NB4 (cell line): ENCODE measurements around the gene SLC16A12.
A peak's percentile ranks its signal among the peaks of the same experiment; 100 is the strongest.

Experiments used
- DNase-seq: peaks from one replicate; pipeline ENCODE4 v3.0.0; 2010; ENCODE audit warnings: low read depth
- H3K4me3 ChIP-seq: one replicate; pipeline ENCODE4 v1.5.1; 2011; ENCODE audit warnings: mild to moderate bottlenecking, low read depth, low read length, moderate library complexity
- MAX ChIP-seq: IDR thresholded peaks from 2 replicates; pipeline ENCODE4 v1.6.1; 2011; ENCODE audit warnings: low read depth, low read length
- MYC ChIP-seq: IDR thresholded peaks from 2 replicates; pipeline ENCODE4 v1.6.1; 2011; ENCODE audit warnings: low read depth, low read length
- POLR2A ChIP-seq: IDR thresholded peaks from 2 replicates; pipeline ENCODE4 v1.6.1; 2011; ENCODE audit warnings: mild to moderate bottlenecking; ENCODE audit not compliant: insufficient read length; ENCODE audit errors: extremely low read depth
- TF ChIP-seq, protein P1 (sequence below): IDR thresholded peaks from one replicate; pipeline ENCODE4 v1.5.1; 2012; ENCODE audit warnings: low read depth, low read length

Gene SLC16A12

GRCh38 chr10:89553064-89553734 lies 17.8 kb upstream of the SLC16A12 start:
- TF ChIP-seq MAX (no peak), MYC (no peak), POLR2A (no peak)
- TF ChIP-seq, protein P1, sequence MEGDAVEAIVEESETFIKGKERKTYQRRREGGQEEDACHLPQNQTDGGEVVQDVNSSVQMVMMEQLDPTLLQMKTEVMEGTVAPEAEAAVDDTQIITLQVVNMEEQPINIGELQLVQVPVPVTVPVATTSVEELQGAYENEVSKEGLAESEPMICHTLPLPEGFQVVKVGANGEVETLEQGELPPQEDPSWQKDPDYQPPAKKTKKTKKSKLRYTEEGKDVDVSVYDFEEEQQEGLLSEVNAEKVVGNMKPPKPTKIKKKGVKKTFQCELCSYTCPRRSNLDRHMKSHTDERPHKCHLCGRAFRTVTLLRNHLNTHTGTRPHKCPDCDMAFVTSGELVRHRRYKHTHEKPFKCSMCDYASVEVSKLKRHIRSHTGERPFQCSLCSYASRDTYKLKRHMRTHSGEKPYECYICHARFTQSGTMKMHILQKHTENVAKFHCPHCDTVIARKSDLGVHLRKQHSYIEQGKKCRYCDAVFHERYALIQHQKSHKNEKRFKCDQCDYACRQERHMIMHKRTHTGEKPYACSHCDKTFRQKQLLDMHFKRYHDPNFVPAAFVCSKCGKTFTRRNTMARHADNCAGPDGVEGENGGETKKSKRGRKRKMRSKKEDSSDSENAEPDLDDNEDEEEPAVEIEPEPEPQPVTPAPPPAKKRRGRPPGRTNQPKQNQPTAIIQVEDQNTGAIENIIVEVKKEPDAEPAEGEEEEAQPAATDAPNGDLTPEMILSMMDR: no peak
- no peak overlapping the region for H3K4me3 ChIP-seq
- DNase-seq: no peak

- H3K4me3 ChIP-seq: no peak overlapping the region
- no peak for TF ChIP-seq MAX
- TF ChIP-seq POLR2A: no peak
- TF ChIP-seq MYC: no peak
- TF ChIP-seq, protein P1: no peak
- DNase-seq: no peak
These were observed 16.8 kb upstream of the SLC16A12 start for GRCh38 chr10:89552213-89552612.

- DNase-seq: no peak
- TF ChIP-seq MAX (no peak), POLR2A (no peak), MYC (no peak)
- TF ChIP-seq, protein P1: no peak
- H3K4me3 ChIP-seq: no peak overlapping the region
These were observed 15.1 kb upstream of the SLC16A12 start for GRCh38 chr10:89550509-89550908.

GRCh38 chr10:89549510-89549909 lies 14.1 kb upstream of the SLC16A12 start:
- no peak for DNase-seq
- TF ChIP-seq MYC: no peak
- no peak for TF ChIP-seq POLR2A
- TF ChIP-seq MAX: no peak
- TF ChIP-seq, protein P1: no peak
- no peak overlapping the region for H3K4me3 ChIP-seq

GRCh38 chr10:89548673-89549072 lies 13.3 kb upstream of the SLC16A12 start:
- TF ChIP-seq MAX (no peak), MYC (no peak), POLR2A (no peak)
- TF ChIP-seq, protein P1: no peak
- peak; percentile 50 for DNase-seq
- H3K4me3 ChIP-seq: no peak overlapping the region
